Measurements from ENCODE around the gene PGS1.

The PGS1 gene

DNA sequence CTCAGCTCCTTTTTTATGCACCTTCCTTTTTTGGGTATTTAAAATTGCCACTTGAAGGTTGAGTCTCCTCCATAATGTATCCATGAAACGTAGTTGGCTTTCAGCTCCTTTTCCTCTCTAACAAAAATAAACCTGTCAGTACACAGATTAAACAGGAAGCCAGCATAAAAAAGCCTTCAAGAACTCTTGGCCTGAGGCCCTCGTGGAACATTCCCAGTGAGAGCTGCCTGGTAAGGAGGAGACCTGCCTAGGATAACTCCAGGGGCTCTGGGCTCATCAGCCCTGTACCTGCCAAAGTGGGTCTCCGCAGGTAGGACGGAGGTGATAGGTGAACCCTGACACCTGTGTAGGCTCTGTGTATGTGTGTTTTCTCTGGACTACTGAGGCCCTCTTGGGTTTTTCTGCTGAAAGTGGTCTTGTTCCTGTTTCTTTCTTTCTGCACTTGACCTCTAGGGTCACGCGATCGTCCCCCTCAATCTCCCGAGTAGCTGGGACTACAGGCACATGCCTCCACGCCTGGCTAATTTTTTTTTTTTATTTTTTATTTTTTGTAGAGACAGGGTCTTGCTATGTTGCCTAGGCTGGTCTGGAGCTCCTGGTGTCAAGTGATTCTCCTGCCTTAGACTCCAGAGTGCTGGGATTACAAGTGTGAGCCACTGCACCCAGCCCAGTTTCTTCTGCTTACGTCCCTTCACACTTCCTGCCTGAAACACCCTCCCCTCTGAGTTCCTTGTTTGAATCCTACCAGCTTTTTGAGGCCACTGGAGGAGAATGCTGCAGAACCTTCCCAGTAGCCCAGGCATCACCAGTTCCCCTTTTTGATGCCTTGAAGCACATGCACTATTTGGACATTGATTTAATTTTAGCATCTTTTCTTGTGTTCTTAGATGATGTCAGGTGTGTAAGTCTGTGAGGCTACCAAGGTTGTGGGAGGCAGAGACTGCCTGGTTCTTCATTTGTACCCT is 9.8 kb downstream of the PGS1 start:
- DNase-seq (ENCODE audit: low read depth in 2 of 2), result no peak

DNA sequence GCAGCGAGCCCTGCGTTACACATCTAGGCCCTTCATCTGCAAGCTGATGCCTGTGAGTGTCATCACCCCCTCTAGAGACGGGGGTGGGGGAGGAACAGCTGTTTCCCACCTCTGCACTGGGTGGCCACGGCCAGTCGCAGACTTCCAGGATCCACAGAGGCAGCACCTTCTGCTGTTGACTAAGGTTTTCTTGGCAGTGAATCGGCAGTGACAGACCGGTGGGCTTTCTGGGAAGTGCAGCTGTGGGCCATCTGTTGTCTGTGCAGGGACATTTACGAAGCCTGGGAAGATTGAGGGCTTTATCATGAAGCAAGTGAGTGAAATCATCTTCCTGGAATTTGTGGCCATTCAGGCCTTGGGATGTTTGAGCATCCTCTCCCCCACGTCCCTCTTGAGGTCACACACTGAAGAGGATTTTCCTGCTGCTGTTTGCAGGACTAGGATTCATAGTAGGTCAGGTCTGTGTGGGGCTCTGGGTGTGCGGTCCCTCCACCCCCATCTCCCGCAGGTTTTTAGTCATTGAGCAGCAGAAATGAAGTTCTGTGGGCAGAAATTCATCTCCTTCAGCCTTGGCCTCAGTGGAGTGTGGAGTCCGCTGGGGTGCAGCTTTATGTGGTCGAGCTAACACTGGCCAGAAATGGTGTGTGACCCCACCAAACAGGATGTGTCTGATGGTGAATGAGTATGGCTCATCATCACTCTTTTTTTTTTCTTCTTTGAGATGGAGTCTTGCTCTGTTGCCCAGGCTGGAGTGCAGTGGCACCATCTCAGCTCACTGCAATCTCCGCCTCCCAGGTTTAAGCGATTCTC is 12.0 kb downstream of the PGS1 start:
- DNase-seq (ENCODE audit: low read depth in 2 of 2), result peak; percentile 95

DNA sequence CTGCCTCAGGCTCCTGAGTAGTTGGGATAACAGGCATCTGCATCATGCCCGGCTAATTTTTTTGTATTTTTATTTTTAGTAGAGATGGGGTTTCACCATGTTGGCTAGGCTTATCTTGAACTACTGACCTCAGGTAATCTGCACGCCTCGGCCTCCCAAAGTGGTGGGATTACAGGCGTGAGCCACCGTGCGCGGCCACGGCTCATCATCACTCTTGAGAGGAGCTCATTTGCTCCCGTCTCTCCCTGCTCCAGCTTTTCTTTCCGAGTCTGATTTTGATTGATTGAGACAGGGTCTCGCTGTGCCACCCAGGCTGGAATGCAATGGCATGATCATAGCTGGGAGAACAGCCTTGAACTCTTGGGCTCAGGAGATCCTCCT is 12.6 kb downstream of the PGS1 start:
- no peak for DNase-seq (ENCODE audit: low read depth in 2 of 2)

DNA sequence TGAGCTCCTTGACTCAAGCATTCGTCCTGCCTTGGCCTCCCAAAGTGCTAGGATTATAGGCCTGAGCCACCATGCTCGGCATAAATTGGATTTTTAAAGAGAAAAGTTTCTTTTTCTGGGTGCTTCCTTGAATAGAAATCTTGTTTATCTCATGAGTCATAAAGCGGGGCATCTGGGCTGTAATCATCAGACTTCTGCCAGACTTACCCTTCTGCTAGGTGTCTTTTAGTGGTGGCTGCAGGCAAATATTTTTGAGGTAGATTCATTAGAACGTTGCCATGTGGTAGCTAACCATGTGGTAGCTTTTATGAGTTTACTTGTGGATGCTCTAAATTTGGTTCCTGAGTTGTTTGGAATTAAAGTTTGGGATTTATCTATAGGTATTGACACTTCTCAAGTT is 13.4 kb downstream of the PGS1 start:
- no peak for DNase-seq (ENCODE audit: low read depth in 2 of 2)

DNA sequence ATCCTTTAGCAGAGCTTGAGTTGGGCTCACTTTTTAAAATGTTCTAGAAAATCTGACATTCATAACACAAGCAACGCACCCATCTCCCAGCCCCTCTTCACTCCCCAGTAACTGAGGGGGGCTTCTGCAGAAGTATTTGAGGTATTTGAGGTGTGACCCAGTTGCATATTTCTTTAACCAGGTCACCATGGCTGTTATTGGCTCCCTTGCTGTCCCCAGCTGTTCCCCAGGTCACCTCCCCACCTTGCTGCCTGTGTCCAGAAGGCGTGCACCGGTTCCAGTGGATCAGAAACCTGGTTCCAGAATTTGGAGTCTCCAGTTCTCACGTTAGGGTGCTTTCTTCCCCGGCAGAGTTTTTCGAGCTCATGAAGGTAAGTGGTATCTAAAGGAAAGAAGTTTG is 13.8 kb downstream of the PGS1 start:
- DNase-seq (ENCODE audit: low read depth in 2 of 2), result no peak

DNA sequence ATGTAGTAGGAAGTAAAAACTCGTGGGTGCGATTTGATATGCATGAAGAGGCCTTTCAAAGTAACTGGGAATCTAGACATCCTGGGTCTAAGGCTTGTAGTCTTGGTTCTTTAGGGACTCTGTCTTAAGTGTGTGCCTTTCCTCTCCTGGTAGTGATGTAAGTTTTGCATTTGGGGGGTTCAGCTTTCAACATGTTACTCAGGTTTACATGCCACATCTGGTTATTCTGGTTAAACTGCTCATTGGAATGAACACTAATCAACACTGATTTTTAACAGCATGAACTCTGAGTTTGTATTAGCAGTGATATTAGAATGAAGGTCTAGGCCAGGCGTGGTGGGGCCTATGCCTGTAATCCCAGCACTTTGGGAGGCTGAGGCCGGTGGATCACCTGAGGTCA is 15.1 kb downstream of the PGS1 start:
- no peak for DNase-seq (ENCODE audit: low read depth in 2 of 2)

DNA sequence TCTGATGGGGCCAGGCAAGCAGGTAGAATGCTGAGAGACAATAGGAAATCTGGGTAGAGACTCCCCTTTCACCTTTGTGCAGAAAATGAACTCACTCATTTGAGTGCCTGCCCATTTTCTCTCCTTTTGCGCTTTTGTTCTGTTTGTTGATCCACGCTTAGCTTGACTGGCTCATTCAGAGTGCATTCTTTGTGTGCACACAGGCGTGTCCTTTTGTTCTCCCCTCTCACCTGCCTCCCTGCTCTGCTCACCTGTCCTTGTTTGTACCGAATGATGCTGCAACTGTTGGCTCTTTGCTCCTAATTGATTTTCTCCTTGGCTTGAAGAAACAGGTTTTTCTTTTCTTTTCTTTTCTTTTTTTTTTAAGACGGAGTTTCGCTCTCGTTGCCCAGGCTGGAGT is 15.8 kb downstream of the PGS1 start:
- no peak for DNase-seq (ENCODE audit: low read depth in 2 of 2)

DNA sequence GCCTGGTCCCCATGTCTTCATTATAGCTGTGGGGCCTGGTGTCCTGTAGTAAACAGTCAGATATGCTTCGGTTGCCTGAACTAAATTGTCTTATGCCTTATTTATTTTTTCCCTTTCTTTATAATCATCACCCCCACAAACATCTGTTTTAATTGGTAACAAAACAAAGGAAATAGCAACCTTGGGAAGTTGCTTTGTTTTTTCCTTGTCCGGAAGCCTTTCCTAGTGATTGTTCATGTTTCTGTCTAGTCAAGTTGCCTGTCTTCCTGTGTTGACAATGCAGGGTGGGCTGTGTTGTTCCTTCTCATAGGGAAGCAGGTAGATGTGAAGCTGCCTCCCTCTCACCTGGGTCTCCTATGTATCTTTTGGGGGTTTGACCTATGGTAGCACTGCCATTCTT is 16.7 kb downstream of the PGS1 start:
- DNase-seq (ENCODE audit: low read depth in 2 of 2), result no peak

DNA sequence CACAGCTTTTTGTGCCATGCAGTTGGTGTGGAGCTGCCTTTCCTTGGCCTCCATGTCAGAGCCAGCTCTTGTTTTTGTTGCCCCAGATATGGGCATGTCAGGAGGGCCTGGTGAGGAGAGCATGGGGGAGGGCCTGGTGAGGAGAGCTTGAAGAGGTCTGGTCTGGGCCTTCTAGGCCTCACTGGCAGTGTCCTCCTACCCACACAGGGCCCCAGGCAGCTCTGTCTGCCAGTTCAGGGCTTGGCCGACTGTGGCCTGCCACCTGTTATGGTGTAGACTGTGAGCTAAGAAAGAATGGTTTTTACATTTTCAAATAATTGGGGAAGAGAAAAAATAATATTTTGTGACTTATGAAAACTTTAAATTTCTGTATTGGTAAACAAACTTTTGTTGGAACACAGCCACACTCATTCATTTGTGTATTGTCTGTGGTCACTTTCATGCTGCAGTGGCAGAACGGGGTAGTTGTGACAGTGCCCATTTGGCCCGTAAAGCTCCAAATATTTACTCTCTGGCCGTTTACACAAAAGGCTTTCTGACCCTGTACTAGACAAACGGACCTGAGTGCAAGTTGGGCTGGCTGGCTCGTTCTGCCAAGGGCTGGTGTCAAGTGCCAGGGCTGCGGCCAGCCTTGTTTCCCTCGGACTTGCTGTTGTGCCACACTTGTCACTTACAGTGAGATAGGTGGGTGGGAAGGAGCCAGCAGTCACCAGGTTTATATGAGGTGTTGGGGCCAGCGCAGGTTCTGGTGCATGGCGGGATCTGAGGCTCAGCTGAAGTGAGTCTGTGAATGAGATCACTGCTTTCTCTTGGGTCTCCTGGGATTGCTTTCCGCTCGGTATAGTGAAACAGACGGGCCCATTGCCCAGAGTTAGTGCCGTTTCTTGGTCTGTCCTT is 18.2 kb downstream of the PGS1 start:
- DNase-seq (ENCODE audit: low read depth in 2 of 2), result no peak

DNA sequence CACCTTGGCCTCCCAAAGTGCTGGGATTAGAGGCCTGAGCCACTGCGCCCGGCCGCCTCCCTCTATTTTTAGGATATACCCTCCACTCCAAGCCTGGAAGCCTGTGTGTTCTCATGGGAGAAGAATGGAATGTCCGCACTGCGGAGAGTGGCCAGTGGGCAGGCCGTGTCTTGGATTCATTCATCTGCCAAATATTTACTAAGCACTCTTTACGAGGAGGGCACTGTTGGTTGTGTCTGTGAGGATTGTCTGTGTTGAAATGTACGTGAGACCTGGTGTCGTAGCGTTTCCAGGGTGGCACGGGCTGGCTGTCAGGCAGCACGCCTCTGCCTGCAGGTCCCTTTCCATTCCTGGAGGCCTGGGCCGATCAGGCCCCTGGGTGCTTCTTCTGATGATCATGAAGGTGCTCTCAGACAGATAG is 19.2 kb downstream of the PGS1 start:
- no peak for DNase-seq (ENCODE audit: low read depth in 2 of 2)

DNA sequence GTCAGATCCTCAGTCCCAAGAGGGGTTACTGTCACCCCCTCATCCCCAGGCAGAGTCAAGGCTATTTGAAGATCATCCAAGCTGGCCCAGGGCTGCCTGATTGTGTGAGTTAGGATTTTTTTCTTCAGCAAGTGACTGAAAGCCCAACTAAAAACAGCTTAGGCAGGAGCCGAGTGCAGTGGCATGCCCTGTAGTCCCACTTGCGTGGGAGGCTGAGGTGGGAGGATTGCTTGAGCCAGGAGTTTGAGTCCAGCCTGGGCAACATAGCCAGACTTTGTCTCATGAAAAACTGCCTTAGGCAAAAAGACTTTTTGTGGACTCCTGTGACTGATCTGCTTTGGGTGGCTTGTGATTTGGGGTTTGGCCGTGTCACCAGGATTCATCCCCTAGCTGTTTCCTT is 19.9 kb downstream of the PGS1 start:
- DNase-seq (ENCODE audit: low read depth in 2 of 2), result no peak

DNA sequence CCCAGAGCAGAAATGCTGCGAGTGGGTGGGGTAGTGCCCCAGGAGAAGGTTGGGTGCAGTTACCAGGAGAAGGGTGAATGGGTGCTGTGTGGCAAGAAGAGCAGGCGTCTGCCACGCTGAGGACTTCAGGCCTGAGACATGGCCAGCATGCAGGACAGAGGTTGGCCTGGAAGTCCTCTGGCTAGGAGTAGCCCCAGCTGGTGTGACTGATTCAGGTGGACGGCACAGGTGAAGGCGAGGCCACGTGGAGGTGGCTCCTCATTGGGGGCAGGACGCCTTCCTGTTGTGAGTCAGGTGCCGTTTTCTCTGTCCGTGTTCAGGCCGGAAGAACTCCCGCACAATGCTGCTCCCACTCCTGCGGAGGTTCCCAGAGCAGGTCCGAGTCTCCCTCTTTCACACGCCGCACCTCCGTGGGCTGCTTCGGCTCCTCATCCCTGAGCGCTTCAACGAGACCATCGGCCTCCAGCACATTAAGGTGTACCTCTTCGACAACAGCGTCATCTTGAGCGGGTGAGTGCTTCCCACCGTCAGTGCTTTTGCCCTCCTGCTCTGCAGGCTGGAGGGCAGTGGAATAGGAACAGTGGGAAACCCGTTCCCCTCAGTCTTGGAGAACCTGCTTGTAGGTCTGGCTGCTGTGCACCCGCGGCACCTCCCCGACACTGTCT is 20.7 kb downstream of the PGS1 start:
- DNase-seq (ENCODE audit: low read depth in 2 of 2), result no peak

DNA sequence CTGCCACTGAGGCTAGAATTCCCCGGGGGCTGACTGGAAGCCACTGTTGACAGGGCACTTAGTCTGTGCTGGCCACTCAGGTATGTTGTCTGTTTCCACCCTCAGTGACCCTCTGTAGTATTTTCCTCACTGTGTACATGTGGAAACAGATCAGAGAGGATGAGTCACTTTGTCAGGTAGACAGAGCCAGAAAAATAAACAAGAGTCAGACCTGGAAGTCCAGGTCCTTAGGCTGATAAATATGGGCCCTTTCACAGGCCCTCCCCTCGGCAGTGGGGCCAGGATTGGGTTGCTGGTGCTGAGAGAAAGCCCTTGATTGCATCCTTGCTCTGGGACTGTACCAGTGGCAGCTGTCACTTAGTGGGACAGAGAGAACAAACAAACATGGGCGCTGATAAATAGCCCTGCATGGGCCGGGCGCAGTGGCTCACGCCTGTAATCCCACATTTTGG is 21.3 kb downstream of the PGS1 start:
- DNase-seq (ENCODE audit: low read depth in 2 of 2), result no peak

DNA sequence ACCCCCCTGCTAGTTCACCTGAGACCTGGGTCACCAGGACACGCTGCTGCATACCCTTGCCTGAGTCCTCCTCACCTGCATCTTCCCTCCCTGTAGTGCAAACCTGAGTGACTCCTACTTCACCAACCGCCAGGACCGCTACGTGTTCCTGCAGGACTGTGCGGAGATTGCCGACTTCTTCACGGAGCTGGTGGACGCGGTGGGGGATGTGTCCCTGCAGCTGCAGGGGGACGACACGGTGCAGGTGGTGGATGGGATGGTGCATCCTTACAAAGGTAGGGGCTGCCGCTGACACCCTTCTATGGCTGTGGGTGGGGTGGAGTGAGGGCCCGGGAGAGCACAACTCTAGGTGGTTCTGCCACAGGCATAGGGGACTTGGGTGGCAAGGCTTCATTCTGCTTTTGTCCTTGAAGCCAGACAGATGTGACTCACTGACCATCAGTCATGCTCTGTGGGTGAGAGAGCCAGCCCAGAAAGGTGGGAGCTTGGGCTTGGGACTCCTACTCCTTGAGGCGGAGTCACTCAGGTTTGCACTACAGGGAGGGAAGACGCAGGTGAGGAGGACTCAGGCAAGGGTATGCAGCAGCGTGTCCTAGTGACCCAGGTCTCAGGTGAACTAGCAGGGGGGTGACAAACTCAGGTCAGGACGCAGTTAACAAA is 22.3 kb downstream of the PGS1 start:
- no peak for DNase-seq (ENCODE audit: low read depth in 2 of 2)

DNA sequence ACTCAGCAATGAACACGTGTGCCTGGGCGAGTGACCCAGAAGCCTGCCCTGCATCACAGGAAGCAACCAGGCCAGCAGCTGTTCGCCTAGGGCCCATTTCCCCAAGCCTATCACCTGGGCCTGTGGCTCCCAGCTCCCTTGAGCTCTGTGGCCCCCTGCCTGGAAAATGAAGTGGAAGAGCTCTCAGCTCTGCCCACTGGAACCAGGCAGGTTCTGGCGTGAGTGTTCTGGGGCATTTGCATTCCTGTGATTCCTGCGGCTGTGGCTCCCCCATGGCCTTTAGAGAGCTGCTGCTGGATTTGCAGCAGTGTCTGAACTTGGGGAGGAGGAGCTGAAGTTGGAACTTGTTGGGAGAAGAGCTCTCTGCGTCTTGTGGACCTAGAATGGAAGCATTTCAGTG is 22.8 kb downstream of the PGS1 start:
- no peak for DNase-seq (ENCODE audit: low read depth in 2 of 2)

DNA sequence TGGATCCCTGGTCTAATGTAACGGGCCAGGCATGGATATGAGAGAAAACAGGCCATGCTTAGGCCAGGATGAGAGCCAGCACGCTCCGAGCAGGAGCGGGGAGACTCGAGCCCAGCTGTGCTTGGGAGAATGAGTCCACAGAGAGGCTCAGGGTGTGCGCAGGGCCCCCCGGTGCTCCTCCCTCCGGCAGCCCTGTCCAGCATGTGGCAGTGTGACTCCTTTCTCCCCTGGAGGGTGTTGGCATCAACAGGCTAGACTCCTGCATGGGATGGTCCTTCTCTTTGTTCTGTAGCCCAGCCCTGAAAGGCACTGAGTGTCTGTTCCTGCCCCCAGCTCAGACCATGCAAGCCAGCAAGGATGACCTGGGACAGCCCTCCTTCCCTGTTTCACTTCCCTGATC is 23.4 kb downstream of the PGS1 start:
- DNase-seq (ENCODE audit: low read depth in 2 of 2), result no peak

DNA sequence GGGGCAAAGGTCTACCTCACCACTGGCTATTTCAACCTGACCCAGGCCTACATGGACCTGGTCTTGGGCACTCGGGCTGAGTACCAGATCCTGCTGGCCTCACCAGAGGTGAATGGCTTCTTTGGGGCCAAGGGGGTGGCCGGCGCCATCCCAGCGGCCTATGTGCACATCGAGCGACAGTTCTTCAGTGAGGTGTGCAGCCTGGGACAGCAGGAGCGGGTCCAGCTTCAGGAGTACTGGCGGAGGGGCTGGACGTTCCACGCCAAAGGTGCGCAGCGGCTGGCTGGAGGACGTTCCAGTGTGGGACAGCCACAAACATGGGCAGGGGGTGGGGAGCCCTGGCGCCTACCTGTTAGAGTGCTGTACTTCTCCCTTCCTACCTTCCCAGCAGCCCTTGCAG is 25.4 kb downstream of the PGS1 start:
- no peak for DNase-seq (ENCODE audit: low read depth in 2 of 2)

DNA sequence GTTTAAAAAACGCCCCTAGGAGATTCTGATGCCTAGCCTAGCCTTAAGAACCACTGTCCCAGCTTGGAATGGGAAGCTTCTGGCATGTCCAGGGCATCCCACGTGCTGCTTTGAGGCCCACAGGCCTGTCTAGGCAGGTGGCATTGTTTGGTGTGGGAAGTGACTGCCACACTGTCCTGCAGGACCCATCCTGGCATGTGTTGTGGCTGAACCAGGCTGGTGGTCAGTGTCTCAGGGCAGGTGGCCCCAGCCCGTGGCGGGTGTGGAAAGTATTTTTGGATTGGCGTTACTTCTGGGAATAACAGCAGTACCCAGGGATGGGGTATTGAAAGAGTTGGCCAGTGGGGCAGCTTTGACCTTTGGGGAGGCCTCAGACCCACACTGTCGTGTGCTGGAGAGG is 27.9 kb downstream of the PGS1 start:
- no peak for DNase-seq (ENCODE audit: low read depth in 2 of 2)

DNA sequence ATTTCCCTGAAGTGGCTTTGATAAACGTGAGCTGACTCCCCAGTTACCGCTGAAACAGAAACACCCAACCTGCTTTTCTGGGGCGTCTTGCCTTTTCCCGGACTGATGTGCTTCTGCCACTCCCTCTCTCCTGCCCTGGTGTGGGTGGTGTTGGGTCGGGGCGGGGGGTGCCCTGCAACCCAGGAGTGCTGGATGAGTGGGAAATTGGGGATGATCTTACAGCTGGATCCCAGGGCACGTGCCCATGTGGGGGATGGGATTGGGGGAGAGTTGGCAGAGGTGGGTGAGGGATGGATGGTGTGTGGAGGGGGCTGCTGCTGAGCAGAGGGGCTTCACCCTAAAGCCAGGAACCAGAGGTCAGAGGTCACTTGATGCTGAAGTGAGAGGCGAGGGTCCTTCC is 28.5 kb downstream of the PGS1 start:
- no peak for DNase-seq (ENCODE audit: low read depth in 2 of 2)

DNA sequence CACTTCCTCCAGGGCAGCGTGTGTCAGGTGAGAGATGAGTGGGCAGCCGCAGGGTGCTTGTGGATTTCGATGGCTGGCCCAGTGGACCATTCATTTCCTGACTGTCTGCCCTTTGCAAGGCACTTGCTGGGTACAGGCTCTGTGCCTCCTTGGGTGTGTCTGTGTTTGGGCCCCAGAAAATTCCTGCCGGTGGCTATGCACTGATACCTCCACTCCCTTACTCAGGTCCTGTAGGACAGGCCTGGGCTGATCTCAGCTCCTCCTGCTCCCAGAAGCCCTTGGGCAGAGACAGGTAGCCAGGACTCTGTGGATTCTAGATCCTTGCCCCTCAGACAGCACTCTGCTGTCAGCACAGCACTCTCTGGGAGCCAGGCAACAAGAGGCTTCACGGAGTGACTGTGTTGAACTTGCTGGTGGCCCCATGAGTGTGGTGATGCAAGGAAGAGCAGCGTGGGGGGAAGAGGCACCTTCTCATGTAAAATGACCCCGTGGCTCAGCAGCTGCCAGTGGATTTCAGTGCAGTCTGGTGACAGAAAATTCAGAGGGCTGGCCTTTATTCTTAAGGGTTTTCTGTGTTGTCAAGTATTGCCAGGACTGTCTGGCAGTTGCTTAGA is 29.0 kb downstream of the PGS1 start:
- DNase-seq (ENCODE audit: low read depth in 2 of 2), result no peak

Measured in fibroblast of skin of left quadriceps (primary cell).